Measurements from ENCODE around the gene ACOT4. TPM values are rescaled to one million over a fixed set of nuclear protein-coding genes. Genes with fewer than 3 reads are reported as not detected.
"Not testable (repeated sequence)": the region's sequence is repeated elsewhere in the genome, so short reads cannot be mapped to it uniquely, and the experiment has no call there.

The ACOT4 gene
- total RNA-seq, 1 donor from 2014 or later = 0.29 TPM

GRCh38 chr14:73576391-73576790 lies 15.3 kb upstream of the ACOT4 start:
- no peak for DNase-seq (ENCODE audit: extremely low read depth, low read depth, low spot score)

- DNase-seq (ENCODE audit: extremely low read depth, low read depth, low spot score) = not testable (repeated sequence)
These were observed 14.5 kb upstream of the ACOT4 start for GRCh38 chr14:73577214-73577613.

- not testable (repeated sequence) for DNase-seq (ENCODE audit: extremely low read depth, low read depth, low spot score)
These were observed 9.3 kb upstream of the ACOT4 start for GRCh38 chr14:73582102-73582979.

- DNase-seq (ENCODE audit: extremely low read depth, low read depth, low spot score) = no peak
These were observed 3.0 kb upstream of the ACOT4 start for GRCh38 chr14:73588695-73589094.

- no peak for DNase-seq (ENCODE audit: extremely low read depth, low read depth, low spot score)
These were observed 2.6 kb upstream of the ACOT4 start for GRCh38 chr14:73589116-73589515.

- not testable (repeated sequence) for DNase-seq (ENCODE audit: extremely low read depth, low read depth, low spot score)
These were observed 1.0 kb upstream of the ACOT4 start for GRCh38 chr14:73590673-73591004.

GRCh38 chr14:73594491-73594890 lies 2.8 kb downstream of the ACOT4 start:
- DNase-seq (ENCODE audit: extremely low read depth, low read depth, low spot score) = no peak

GRCh38 chr14:73599499-73599898 lies 7.8 kb downstream of the ACOT4 start:
- no peak for DNase-seq (ENCODE audit: extremely low read depth, low read depth, low spot score)

- DNase-seq (ENCODE audit: extremely low read depth, low read depth, low spot score) = no peak
These were observed 11.3 kb downstream of the ACOT4 start for GRCh38 chr14:73602994-73603393.

- no peak for DNase-seq (ENCODE audit: extremely low read depth, low read depth, low spot score)
These were observed 14.6 kb downstream of the ACOT4 start for GRCh38 chr14:73606271-73606670.

GRCh38 chr14:73607241-73607640 lies 15.6 kb downstream of the ACOT4 start:
- no peak for DNase-seq (ENCODE audit: extremely low read depth, low read depth, low spot score)

- DNase-seq (ENCODE audit: extremely low read depth, low read depth, low spot score) = no peak
These were observed 19.0 kb downstream of the ACOT4 start for GRCh38 chr14:73610687-73611086.

- DNase-seq (ENCODE audit: extremely low read depth, low read depth, low spot score) = no peak
These were observed 20.8 kb downstream of the ACOT4 start, which contains the start of gene ACOT6 for GRCh38 chr14:73612339-73613045. ACOT6 (plus strand) TSS chr14:73612517; CDS start chr14:73612572, 55 bp downstream.

GRCh38 chr14:73613046-73613383 lies 21.3 kb downstream of the ACOT4 start:
- DNase-seq (ENCODE audit: extremely low read depth, low read depth, low spot score) = no peak

- no peak for DNase-seq (ENCODE audit: extremely low read depth, low read depth, low spot score)
These were observed 21.8 kb downstream of the ACOT4 start for GRCh38 chr14:73613419-73613963.

GRCh38 chr14:73616831-73617230 lies 25.2 kb downstream of the ACOT4 start:
- DNase-seq (ENCODE audit: extremely low read depth, low read depth, low spot score) = no peak

- no peak for DNase-seq (ENCODE audit: extremely low read depth, low read depth, low spot score)
These were observed 27.9 kb downstream of the ACOT4 start for GRCh38 chr14:73619524-73619923.

- DNase-seq (ENCODE audit: extremely low read depth, low read depth, low spot score) = no peak
These were observed 28.6 kb downstream of the ACOT4 start for GRCh38 chr14:73620268-73620667.

- DNase-seq (ENCODE audit: extremely low read depth, low read depth, low spot score) = no peak
These were observed 31.9 kb downstream of the ACOT4 start for GRCh38 chr14:73623504-73624054.

GRCh38 chr14:73625706-73626105 lies 34.0 kb downstream of the ACOT4 start:
- DNase-seq (ENCODE audit: extremely low read depth, low read depth, low spot score) = no peak

- DNase-seq (ENCODE audit: extremely low read depth, low read depth, low spot score) = no peak
These were observed 35.5 kb downstream of the ACOT4 start for GRCh38 chr14:73627151-73627558.

Measured in glomerular endothelial cell (primary cell).